Bronchial epithelial cell (primary cell): ENCODE measurements around the gene C1orf87. TPM values are rescaled to one million over a fixed set of nuclear protein-coding genes. Genes with fewer than 3 reads are reported as not detected.
A peak's percentile ranks its signal among the peaks of the same experiment; 100 is the strongest.

Experiments
- DNase-seq: peaks from one replicate; pipeline ENCODE4 v3.0.0-alpha.2; 2010; ENCODE audit warnings: low read depth
- FAIRE-seq: peaks from 2 replicates; lab custom pipeline; 2011; peaks lifted over from hg19 to GRCh38; lab: Jason Lieb, UNC
- H3K27me3 ChIP-seq: 2 replicates; pipeline ENCODE4 v1.5.1; 2011; ENCODE audit warnings: low read length; ENCODE audit not compliant: control insufficient read depth, insufficient read depth
- H3K36me3 ChIP-seq: 2 replicates; pipeline ENCODE4 v1.5.1; 2011; ENCODE audit warnings: low read length; ENCODE audit not compliant: control insufficient read depth, insufficient read depth
- H3K4me3 ChIP-seq: 2 replicates; pipeline ENCODE4 v1.5.1; 2011; ENCODE audit warnings: mild to moderate bottlenecking, low read depth, low read length, control low read depth
- CTCF ChIP-seq: IDR thresholded peaks from 2 replicates; pipeline ENCODE4 v1.5.1; 2011; ENCODE audit warnings: mild to moderate bottlenecking, moderate library complexity, low read length, control low read depth, inconsistent platforms; ENCODE audit not compliant: insufficient read depth, severe bottlenecking
- total RNA-seq: library from RNA; depleted of rRNA; stranded (reverse); fragments of >200 nt; gene quantifications from 2 replicates; pipeline ENCODE4 v1.2.1, GENCODE V29; 2014

C1orf87 gene
- total RNA-seq, 1 donor from 2014 or later = not detected

- H3K27me3 ChIP-seq = peaks cover 2% of the 10 kb centered on the region
- DNase-seq = no peak
- H3K4me3 ChIP-seq = no peak overlapping the region
- no peaks in the 10 kb centered on the region for H3K36me3 ChIP-seq
- FAIRE-seq = no peak
- no peak for TF ChIP-seq CTCF
Observed at GRCh38 chr1:59978511-59978910, 95.1 kb downstream of the C1orf87 start.

DNA sequence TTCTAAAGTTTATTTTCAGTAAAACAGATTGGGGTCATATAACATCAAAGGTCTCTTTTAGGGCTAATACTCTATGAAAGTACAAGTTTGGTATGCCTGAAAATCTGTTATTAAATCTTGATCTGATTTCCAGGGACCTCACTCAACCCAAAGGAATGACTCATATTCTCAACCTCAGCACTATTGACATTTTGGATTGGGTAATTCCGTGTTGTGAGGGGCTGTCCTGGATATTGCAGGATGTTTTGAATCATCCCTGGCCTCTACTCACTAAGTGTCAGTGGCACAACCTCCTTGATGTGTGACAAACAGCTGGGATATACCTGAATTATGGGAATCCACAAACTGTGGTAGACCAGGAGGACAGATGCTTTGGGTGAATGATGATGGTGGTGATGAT, 95.5 kb downstream of the C1orf87 start:
- FAIRE-seq = no peak
- Histone ChIP-seq H3K27me3 (peaks cover 2% of the 10 kb centered on the region), H3K4me3 (no peak overlapping the region), H3K36me3 (no peaks in the 10 kb centered on the region)
- TF ChIP-seq CTCF = no peak
- DNase-seq = peak; percentile 61

DNA sequence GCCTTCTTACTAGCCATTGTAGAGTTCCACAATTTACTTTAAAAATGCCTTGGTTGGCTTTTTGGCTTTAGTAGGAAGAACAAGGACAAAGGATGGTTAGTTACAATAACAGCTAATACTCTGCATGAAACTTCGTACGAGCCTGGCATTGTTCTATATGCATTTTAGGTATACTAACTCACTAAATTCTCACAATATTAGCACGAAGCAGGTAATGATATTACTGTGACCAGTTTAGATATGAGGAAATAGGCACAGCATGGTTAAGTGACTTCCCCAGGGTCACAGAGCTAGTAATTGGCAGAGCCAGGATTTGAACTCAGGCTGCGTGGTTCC, 96.5 kb downstream of the C1orf87 start:
- no peaks in the 10 kb centered on the region for H3K36me3 ChIP-seq
- peaks cover 2% of the 10 kb centered on the region for H3K27me3 ChIP-seq
- FAIRE-seq (no peak), DNase-seq (no peak)
- TF ChIP-seq CTCF = no peak
- H3K4me3 ChIP-seq = no peak overlapping the region

GRCh38 chr1:59976194-59977074, 97.1 kb downstream of the C1orf87 start:
- no peak for FAIRE-seq
- peak; percentile 91 for TF ChIP-seq CTCF

DNA sequence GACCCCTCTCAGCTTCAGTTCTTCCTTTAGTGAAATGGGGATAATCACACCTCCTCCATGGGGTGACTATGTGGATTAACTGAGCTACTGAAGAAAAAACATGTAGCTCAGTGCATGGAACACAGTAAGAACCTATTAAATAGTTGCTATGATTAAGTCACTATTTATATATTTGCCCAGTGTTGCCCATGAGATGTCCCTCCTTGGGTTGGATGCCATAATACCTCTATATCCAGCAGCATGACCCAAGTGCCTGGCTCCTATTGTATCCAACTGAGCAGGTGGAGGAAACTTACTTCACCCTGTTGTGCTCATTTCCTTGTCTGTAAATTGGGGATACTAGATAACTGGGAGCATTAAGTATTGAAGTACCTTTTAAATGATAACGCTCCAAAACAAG, 99.9 kb downstream of the C1orf87 start:
- DNase-seq = no peak
- FAIRE-seq = no peak

More at GRCh38 chr1:59976194-59977074, 97.1 kb downstream of the C1orf87 start:
- DNase-seq = peak; percentile 41
- H3K27me3 ChIP-seq = peaks cover 2% of the 10 kb centered on the region
- no peak overlapping the region for H3K4me3 ChIP-seq
- no peaks in the 10 kb centered on the region for H3K36me3 ChIP-seq

More for the DNA sequence above, 99.9 kb downstream of the C1orf87 start:
- Histone ChIP-seq H3K4me3 (no peak overlapping the region), H3K36me3 (no peaks in the 10 kb centered on the region), H3K27me3 (peaks cover 2% of the 10 kb centered on the region)
- no peak for TF ChIP-seq CTCF
